K562 (cell line): ENCODE results near the gene TIMP2. TPM values are rescaled to one million over a fixed set of nuclear protein-coding genes. Genes with fewer than 3 reads are reported as not detected.

ENCODE experiments used
- ATAC-seq: fragments of 200-7000 bp; cut with Tn5 transposase; 3 replicates; pipeline ENCODE4 v1.9.1; 2020; ENCODE audit warnings: moderate library complexity
- BruUV-seq: library from RNA; stranded (reverse); fragments of 400-500 nt; replicated peaks from 2 replicates; lab custom pipeline; 2021; lab: Mats Ljungman, UMichigan
- CTCF ChIA-PET: fragments of 300-600 bp; formaldehyde crosslinking; extraction: SDS; loops from one replicate; lab custom pipeline; 2021; ENCODE audit warnings: low intra/inter-chr PET ratio; lab: Yijun Ruan, JAX
- POLR2A ChIA-PET: fragments of 300-600, 350-650 bp; sonication (Branson Sonifier 250); formaldehyde crosslinking; extraction: SDS; loops from one replicate; lab custom pipeline; 2021; ENCODE audit warnings: antibody characterized with exemption, inconsistent platforms; lab: Yijun Ruan, JAX
- DNase-seq, 4 experiments: peaks; one replicate each; pipeline versions ENCODE4 v3.0.0 to v3.0.0-alpha.2; 2011 to 2018; ENCODE audit warnings: low spot score in 3 of 4, mixed read lengths in 3 of 4; ENCODE audit errors: extremely low read depth in 1 of 4
- FAIRE-seq: peaks from 2 replicates; lab custom pipeline; 2011; peaks lifted over from hg19 to GRCh38; lab: Jason Lieb, UNC
- H2AFZ ChIP-seq: 2 replicates; pipeline ENCODE4 v1.6.0; 2011; ENCODE audit warnings: low read depth, low read length, control low read depth, inconsistent platforms
- H3K27ac ChIP-seq: fragments of 200-600 bp; 3 replicates; pipeline ENCODE4 v1.8.0; 2011; ENCODE audit warnings: low read depth, mild to moderate bottlenecking, control low read depth, inconsistent platforms, low read length, moderate library complexity, mixed read lengths; ENCODE audit errors: extremely low read depth
- H3K27me3 ChIP-seq, 2 experiments: fragments of 300-600 bp in 1 of 2; 2 replicates in 1 of 2; 3 replicates in 1 of 2; pipeline versions ENCODE4 v1.6.0 to v1.8.0; 2011; ENCODE audit warnings: inconsistent platforms in 2 of 2, low read length in 2 of 2, mild to moderate bottlenecking in 1 of 2, mixed read lengths in 1 of 2, moderate library complexity in 1 of 2; ENCODE audit not compliant: control insufficient read depth in 2 of 2, insufficient read depth in 2 of 2
- H3K36me3 ChIP-seq: fragments of 300-600 bp; 3 replicates; pipeline ENCODE4 v1.8.0; 2011; ENCODE audit warnings: mild to moderate bottlenecking, low read length, inconsistent platforms; ENCODE audit not compliant: control insufficient read depth, insufficient read depth
- H3K4me1 ChIP-seq, 2 experiments: fragments of 200-600 bp in 1 of 2; replicated peaks in 1 of 2; 2 replicates in 1 of 2; 3 replicates in 1 of 2; pipeline versions ENCODE4 v1.5.1 to v1.8.0; 2011; ENCODE audit warnings: inconsistent platforms in 2 of 2, low read length in 2 of 2, mild to moderate bottlenecking in 1 of 2, mixed read lengths in 1 of 2, moderate library complexity in 1 of 2; ENCODE audit not compliant: control insufficient read depth in 2 of 2, insufficient read depth in 2 of 2
- H3K4me2 ChIP-seq: 2 replicates; pipeline ENCODE4 v1.6.1; 2011; ENCODE audit warnings: low read length, control low read depth, inconsistent platforms, mixed read lengths; ENCODE audit not compliant: insufficient read depth
- H3K4me3 ChIP-seq: fragments of 200-600 bp; sonication (generic), shearing (Covaris generic); 2 replicates; pipeline ENCODE4 v1.5.1; 2016; ENCODE audit warnings: control low read depth, inconsistent platforms
- H3K79me2 ChIP-seq: fragments of 200-600 bp; 3 replicates; pipeline ENCODE4 v1.8.0; 2011; ENCODE audit warnings: low read length, inconsistent platforms; ENCODE audit not compliant: control insufficient read depth, insufficient read depth
- H3K9ac ChIP-seq, 2 experiments: 2 replicates each; pipeline versions ENCODE4 v1.6.0 to v1.6.1; 2011; ENCODE audit warnings: low read depth in 2 of 2, low read length in 2 of 2, control low read depth in 1 of 2, inconsistent platforms in 1 of 2, mild to moderate bottlenecking in 1 of 2, mixed read lengths in 1 of 2; ENCODE audit not compliant: insufficient read depth in 1 of 2
- H3K9me1 ChIP-seq: one replicate; pipeline ENCODE4 v1.6.0; 2011; ENCODE audit warnings: inconsistent platforms, mild to moderate bottlenecking, low read length, moderate library complexity; ENCODE audit not compliant: control insufficient read depth, insufficient read depth
- H3K9me3 ChIP-seq: replicated peaks from 2 replicates; pipeline ENCODE4 v1.5.1; 2011; ENCODE audit warnings: low read depth, low read length, inconsistent platforms; ENCODE audit not compliant: control insufficient read depth, insufficient read depth
- H4K20me1 ChIP-seq: replicated peaks from 2 replicates; pipeline ENCODE4 v1.6.1; 2011; ENCODE audit warnings: low read length, inconsistent platforms, mixed read lengths; ENCODE audit not compliant: control insufficient read depth, insufficient read depth
- BHLHE40 ChIP-seq: IDR thresholded peaks from 2 replicates; pipeline ENCODE4 v1.6.1; 2011; ENCODE audit warnings: low read length, improper control_type of control experiment
- DMBX1 ChIP-seq: fragments of 250-450 bp; sonication (Bioruptor Pico); IDR thresholded peaks from 2 replicates; pipeline ENCODE4 v1.8.0; 2022; ENCODE audit warnings: inconsistent platforms, mild to moderate bottlenecking, moderate library complexity, borderline replicate concordance
- GATA2 ChIP-seq: sonication (generic); formaldehyde crosslinking; IDR thresholded peaks from 2 replicates; pipeline ENCODE4 v1.4.0; 2020; ENCODE audit warnings: mild to moderate bottlenecking, missing genetic modification reagents
- JUND ChIP-seq, 2 experiments: IDR thresholded peaks; 2 replicates in 1 of 2; 3 replicates in 1 of 2; pipeline ENCODE4 v1.6.1; 2011; ENCODE audit warnings: borderline replicate concordance in 2 of 2, low read depth in 2 of 2, low read length in 2 of 2, improper control_type of control experiment in 1 of 2, missing biosample characterization in 1 of 2, missing genetic modification characterization in 1 of 2, missing genetic modification reagents in 1 of 2
- MECOM ChIP-seq: fragments of 250-450 bp; sonication (Bioruptor Pico); IDR thresholded peaks from 2 replicates; pipeline ENCODE4 v1.8.0; 2022; ENCODE audit warnings: inconsistent platforms
- RAD21 ChIP-seq, 2 experiments: fragments of 250-450 bp in 1 of 2; fragments of 450-650 bp in 1 of 2; sonication (Bioruptor Pico) in 1 of 2; formaldehyde crosslinking in 1 of 2; IDR thresholded peaks in 1 of 2; conservative IDR thresholded peaks in 1 of 2; 2 replicates each; pipeline versions ENCODE4 v1.4.0 to v1.8.0; 2020 to 2022; ENCODE audit warnings: mild to moderate bottlenecking in 2 of 2, moderate library complexity in 1 of 2
- WGBS: fragments of 100-300 bp; shearing (Covaris generic); methylation state at CpG from one replicate; pipeline ENCODE4 v1.1.6; 2016; ENCODE audit warnings: low coverage, mixed read lengths; ENCODE audit not compliant: insufficient coverage; ENCODE audit errors: missing lambda C conversion rate; 5-methylcytosine and 5-hydroxymethylcytosine counted together
- in situ Hi-C: fragments of 300-500 bp; cut with MboI; formaldehyde crosslinking; loops from 4 replicates; pipeline ENCODE4 v1.15.0; 2018; ENCODE audit warnings: inconsistent platforms, mixed read lengths
- intact Hi-C: fragments of 100-400 bp; cut with micrococcal nuclease; formaldehyde crosslinking; loops from 2 replicates; pipeline ENCODE4 v1.14.2; 2022
- polyA plus RNA-seq, 8 experiments: library from polyadenylated mRNA; depleted of rRNA in 4 of 8; stranded (reverse) in 5 of 8; unstranded in 3 of 8; fragments of >200 nt; fragmentation: Nextera tagmentation in 2 of 8; fragmentation: Illumina TruSeq in 1 of 8; extraction: Ambion mirVana in 2 of 8; extraction: Trizol in 1 of 8; gene quantifications; 2 replicates each; pipeline versions ENCODE4 v1.2.1 to v1.2.3, GENCODE V29; 2011 to 2014; ENCODE audit warnings: inconsistent platforms in 1 of 8, missing spikeins in 1 of 8
- total RNA-seq, 7 experiments: library from RNA; depleted of rRNA in 6 of 7; stranded (reverse); fragments of >200 nt in 6 of 7; fragmentation: Illumina TruSeq in 2 of 7; extraction: Trizol in 2 of 7; gene quantifications; 2 replicates each; pipeline versions ENCODE4 v1.2.1 to v1.2.3, GENCODE V29; 2011 to 2021; ENCODE audit warnings: low replicate concordance in 1 of 7
- TF ChIP-seq, protein P1 (sequence below), 3 experiments: IDR thresholded peaks in 2 of 3; conservative IDR thresholded peaks in 1 of 3; 2 replicates each; pipeline ENCODE4 v1.5.1; 2011 to 2012; ENCODE audit warnings: low read length in 3 of 3, mild to moderate bottlenecking in 3 of 3, control low read depth in 2 of 3, improper control_type of control experiment in 1 of 3, inconsistent platforms in 1 of 3, low read depth in 1 of 3, mixed read lengths in 1 of 3, moderate library complexity in 1 of 3; ENCODE audit not compliant: insufficient read depth in 2 of 3
- TF ChIP-seq, protein P2 (sequence below), 2 experiments: fragments of 450-650 bp in 1 of 2; sonication (generic) in 1 of 2; formaldehyde crosslinking in 1 of 2; IDR thresholded peaks in 1 of 2; conservative IDR thresholded peaks in 1 of 2; 2 replicates each; pipeline versions ENCODE4 v1.6.1 to v1.8.1; 2016 to 2023; ENCODE audit warnings: mild to moderate bottlenecking in 2 of 2, moderate library complexity in 2 of 2, inconsistent platforms in 1 of 2, missing genetic modification reagents in 1 of 2

TIMP2 gene
- total and polyA plus RNA-seq, 9 of the 15 experiments (the other 6 are each of a cell fraction or from before 2014, with no cell fraction given) = 0.55 TPM; not detected in 8

DNA sequence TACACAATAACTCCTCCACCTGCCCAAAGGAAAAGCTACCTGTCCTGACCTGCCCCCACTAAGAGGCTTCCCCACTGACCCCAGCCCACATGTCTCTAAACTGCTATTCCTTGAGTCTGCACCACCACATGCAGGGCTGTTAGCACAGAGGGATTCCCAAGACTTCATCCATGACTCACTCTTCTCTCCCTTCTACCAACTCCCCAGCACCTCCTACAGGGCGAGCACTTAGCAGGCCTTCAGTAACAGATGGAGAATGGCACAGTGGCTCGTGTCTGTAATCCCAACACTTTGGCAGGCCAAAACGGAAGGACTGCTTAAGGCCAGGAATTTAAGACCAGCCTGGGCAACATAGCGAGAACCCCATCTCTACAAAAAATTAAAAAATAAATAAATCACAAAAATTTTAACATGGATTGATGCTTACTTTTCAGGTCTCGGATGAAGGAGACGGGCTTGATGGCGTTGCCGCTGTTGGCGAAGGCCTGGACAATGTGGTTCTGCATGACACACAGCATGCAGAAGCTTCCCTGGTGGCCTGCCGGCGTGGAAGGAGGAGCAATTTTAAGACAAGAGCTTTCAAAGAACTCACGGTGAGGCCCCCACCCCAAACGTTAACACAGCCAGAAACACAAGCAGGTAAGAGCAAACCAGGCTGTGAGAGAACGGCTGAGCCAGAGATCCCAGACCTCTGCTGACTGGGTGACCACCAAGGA lies 96.6 kb downstream of the TIMP2 start:
- Histone ChIP-seq H3K9me3 (no peaks in the 10 kb centered on the region), H4K20me1 (peaks cover 16% of the 10 kb centered on the region), H3K4me3 (no peak overlapping the region), H3K27ac (no peak overlapping the region), H3K27me3 (no peaks in the 10 kb centered on the region), H3K36me3 (peaks cover 96% of the 10 kb centered on the region), H3K4me1 (no peaks in the 10 kb centered on the region), H3K79me2 (peaks cover 9% of the 10 kb centered on the region; the same call in 1 of the 3 replicates), H3K4me2 (no peak overlapping the region), H2AFZ (no peak overlapping the region), H3K9me1 (no peaks in the 10 kb centered on the region), H3K9ac (no peak overlapping the region)
- CTCF ChIA-PET = interaction anchor here (0.6 kb wide), 1 partner anchor 334 kb away, joined by 3 read pairs; no protein-coding TSS in a partner anchor
- WGBS = 92% methylated on average over 14 of the region's 14 CpGs
- ATAC-seq = peak; percentile 73
- peak; percentile 58 for FAIRE-seq
- no TSS peak for BruUV-seq
- intact Hi-C loops = no loop called here
- in situ Hi-C loops = no loop called here
- POLR2A ChIA-PET = interaction anchor here (0.6 to 1.4 kb wide), 5 partner anchors 7 to 570 kb away, joined by 3 to 5 read pairs (median 3); no protein-coding TSS in a partner anchor
- TF ChIP-seq MECOM (CRISPR knock-in tag) (no peak), JUND (IDR thresholded peaks at IDR 0.05; ENCODE audit: borderline replicate concordance, low read depth, low read length) (peak; percentile 56), JUND (tag; IDR thresholded peaks at IDR 0.05; ENCODE audit: borderline replicate concordance, low read depth, low read length) (peak; percentile 18; the same call in 1 of the 3 replicates), DMBX1 (no peak), GATA2 (CRISPR knock-in tag) (no peak), BHLHE40 (no peak), RAD21 (CRISPR knock-in tag; conservative IDR thresholded peaks at IDR 0.05 in 1 of 2, IDR thresholded peaks at IDR 0.05 in 1 of 2) (peak in 1 of 2 experiments; percentile 29; a peak in 2 of 4 replicates)
- TF ChIP-seq, protein P1, sequence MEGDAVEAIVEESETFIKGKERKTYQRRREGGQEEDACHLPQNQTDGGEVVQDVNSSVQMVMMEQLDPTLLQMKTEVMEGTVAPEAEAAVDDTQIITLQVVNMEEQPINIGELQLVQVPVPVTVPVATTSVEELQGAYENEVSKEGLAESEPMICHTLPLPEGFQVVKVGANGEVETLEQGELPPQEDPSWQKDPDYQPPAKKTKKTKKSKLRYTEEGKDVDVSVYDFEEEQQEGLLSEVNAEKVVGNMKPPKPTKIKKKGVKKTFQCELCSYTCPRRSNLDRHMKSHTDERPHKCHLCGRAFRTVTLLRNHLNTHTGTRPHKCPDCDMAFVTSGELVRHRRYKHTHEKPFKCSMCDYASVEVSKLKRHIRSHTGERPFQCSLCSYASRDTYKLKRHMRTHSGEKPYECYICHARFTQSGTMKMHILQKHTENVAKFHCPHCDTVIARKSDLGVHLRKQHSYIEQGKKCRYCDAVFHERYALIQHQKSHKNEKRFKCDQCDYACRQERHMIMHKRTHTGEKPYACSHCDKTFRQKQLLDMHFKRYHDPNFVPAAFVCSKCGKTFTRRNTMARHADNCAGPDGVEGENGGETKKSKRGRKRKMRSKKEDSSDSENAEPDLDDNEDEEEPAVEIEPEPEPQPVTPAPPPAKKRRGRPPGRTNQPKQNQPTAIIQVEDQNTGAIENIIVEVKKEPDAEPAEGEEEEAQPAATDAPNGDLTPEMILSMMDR (IDR thresholded peaks at IDR 0.05 in 2 of 3, conservative IDR thresholded peaks at IDR 0.05 in 1 of 3; ENCODE audit: insufficient read depth in 2 of 3, low read depth in 1 of 3, low read length in 3 of 3) = peak; percentile 24 to 44 (median 28); a peak in 3 of 6 replicates
- TF ChIP-seq, protein P2, sequence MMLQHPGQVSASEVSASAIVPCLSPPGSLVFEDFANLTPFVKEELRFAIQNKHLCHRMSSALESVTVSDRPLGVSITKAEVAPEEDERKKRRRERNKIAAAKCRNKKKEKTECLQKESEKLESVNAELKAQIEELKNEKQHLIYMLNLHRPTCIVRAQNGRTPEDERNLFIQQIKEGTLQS (IDR thresholded peaks at IDR 0.05) = peak; percentile 22; the same call in 1 of the 2 replicates
- TF ChIP-seq, protein P2 (CRISPR knock-in tag; conservative IDR thresholded peaks at IDR 0.05) = no peak
- peak in 2 of 4 experiments; percentile 11 to 30 for DNase-seq
